Measurements from ENCODE around the gene CD52.

CD52 gene

DNA sequence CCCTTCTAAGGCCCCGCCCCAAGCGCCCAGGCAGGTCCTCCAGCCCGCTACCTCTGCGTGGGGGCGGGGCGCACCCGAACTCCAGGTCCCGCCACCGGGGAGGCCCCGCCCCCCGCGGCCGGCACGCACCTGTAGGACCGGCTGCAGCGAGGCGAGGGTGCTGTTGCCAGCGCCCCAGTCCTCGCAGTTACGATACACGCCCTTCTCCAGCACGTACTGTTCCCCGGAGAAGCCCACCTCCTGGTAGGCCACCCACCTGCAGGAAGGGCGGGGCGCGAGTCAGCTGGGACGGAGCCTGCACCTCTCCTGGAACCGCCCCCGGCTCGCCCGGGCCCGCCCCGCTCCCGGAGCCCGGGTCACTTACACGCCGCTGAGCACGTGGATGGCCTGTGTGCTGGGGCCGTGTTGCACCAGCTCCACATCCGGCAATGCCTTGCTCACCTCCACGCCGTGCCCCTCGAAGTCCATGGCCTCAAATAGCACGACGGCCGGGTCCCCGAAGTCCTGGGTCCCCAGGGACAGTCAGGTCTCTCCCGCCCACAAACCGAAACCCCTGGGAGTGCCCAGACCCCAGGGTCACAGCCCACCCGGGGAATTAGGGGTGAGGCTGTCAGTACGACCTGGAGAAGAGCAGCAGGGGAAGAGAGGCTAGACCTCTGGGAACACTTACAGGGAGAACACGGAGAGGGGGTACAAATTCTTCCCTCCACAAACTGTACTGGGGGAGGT lies 18.9 kb downstream of the CD52 start:
- Histone ChIP-seq H3K4me1 (ENCODE audit: control insufficient read depth, insufficient read depth, low read length, unreplicated experiment) (peaks cover 2% of the 10 kb centered on the region), H3K27ac (ENCODE audit: low read depth, low read length) (no peak overlapping the region), H3K4me3 (ENCODE audit: low read depth, low read length) (peak overlapping the region; percentile 79), H3K27me3 (ENCODE audit: insufficient read depth, low read length) (no peaks in the 10 kb centered on the region), H2AFZ (ENCODE audit: low read length, unreplicated experiment) (no peak overlapping the region), H3K79me2 (ENCODE audit: control insufficient read depth, insufficient read depth, low read length, unreplicated experiment) (no peaks in the 10 kb centered on the region), H3K36me3 (ENCODE audit: insufficient read depth, low read length) (no peaks in the 10 kb centered on the region)

DNA sequence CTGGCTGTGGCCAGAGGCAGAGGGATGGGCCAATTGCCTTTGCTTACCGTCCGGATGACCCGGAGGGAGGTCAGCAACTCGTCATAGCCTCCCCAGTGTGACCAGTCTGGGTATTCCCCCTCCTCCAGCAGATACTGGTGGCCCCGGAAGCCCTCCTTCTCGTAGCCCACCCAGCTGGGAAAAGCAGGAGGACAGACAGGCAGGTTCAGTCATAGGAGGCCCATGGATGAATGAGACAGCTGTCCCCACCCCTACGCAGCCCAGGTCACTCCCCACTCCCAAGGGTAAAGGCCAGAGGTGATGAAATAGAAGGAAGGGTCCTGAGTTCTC lies 19.4 kb downstream of the CD52 start:
- no peak overlapping the region for H3K4me3 ChIP-seq (ENCODE audit: low read depth, low read length)
- no peak overlapping the region for H3K27ac ChIP-seq (ENCODE audit: low read depth, low read length)
- H2AFZ ChIP-seq (ENCODE audit: low read length, unreplicated experiment), result no peak overlapping the region
- H3K27me3 ChIP-seq (ENCODE audit: insufficient read depth, low read length), result no peaks in the 10 kb centered on the region
- H3K79me2 ChIP-seq (ENCODE audit: control insufficient read depth, insufficient read depth, low read length, unreplicated experiment), result no peaks in the 10 kb centered on the region
- no peaks in the 10 kb centered on the region for H3K4me1 ChIP-seq (ENCODE audit: control insufficient read depth, insufficient read depth, low read length, unreplicated experiment)
- no peaks in the 10 kb centered on the region for H3K36me3 ChIP-seq (ENCODE audit: insufficient read depth, low read length)

DNA sequence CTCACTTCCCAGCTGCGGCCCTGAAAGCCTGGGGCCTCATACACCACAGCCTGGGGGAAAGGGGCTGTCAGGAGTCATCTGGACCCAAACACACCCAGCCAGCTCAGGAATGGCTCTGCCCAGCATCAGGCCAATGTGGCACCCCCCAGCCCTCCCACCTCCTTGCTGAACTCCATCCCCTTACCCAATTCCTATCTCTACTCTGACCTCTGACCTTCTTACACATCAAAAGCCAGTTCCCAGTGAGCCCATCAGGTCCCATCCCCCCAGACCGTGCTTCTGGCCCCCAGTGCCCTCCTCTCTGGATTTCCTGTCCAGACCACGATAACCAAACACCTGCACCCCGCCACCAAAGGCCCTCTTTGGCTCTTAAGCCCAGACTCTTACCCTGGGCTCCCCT lies 19.9 kb downstream of the CD52 start:
- Histone ChIP-seq H3K27me3 (ENCODE audit: insufficient read depth, low read length) (no peaks in the 10 kb centered on the region), H2AFZ (ENCODE audit: low read length, unreplicated experiment) (no peak overlapping the region), H3K79me2 (ENCODE audit: control insufficient read depth, insufficient read depth, low read length, unreplicated experiment) (no peaks in the 10 kb centered on the region), H3K4me3 (ENCODE audit: low read depth, low read length) (no peak overlapping the region), H3K36me3 (ENCODE audit: insufficient read depth, low read length) (no peaks in the 10 kb centered on the region), H3K27ac (ENCODE audit: low read depth, low read length) (no peak overlapping the region), H3K4me1 (ENCODE audit: control insufficient read depth, insufficient read depth, low read length, unreplicated experiment) (no peaks in the 10 kb centered on the region)

DNA sequence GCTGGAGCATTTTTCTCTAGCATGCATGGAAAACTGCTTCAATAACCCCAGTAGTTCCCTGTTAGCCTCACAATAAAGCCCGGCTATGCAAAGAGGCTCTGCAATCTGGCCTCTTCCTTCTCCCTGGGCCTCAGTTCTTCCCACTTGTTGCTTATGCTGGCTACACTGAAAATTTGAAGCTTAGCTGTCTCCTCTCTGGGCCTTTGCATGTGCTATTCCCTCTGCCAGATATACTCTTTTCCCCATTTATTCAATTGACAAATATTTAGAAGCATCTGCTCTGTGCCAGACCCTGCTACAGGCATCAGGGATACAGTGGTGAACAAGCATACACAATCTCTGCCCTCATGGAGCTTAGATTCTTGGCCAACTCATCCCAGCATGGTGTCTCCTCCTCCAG lies 20.9 kb downstream of the CD52 start:
- Histone ChIP-seq H3K27me3 (ENCODE audit: insufficient read depth, low read length) (no peaks in the 10 kb centered on the region), H3K4me3 (ENCODE audit: low read depth, low read length) (no peak overlapping the region), H3K36me3 (ENCODE audit: insufficient read depth, low read length) (no peaks in the 10 kb centered on the region), H3K27ac (ENCODE audit: low read depth, low read length) (no peak overlapping the region), H3K79me2 (ENCODE audit: control insufficient read depth, insufficient read depth, low read length, unreplicated experiment) (no peaks in the 10 kb centered on the region), H3K4me1 (ENCODE audit: control insufficient read depth, insufficient read depth, low read length, unreplicated experiment) (no peaks in the 10 kb centered on the region), H2AFZ (ENCODE audit: low read length, unreplicated experiment) (no peak overlapping the region)

DNA sequence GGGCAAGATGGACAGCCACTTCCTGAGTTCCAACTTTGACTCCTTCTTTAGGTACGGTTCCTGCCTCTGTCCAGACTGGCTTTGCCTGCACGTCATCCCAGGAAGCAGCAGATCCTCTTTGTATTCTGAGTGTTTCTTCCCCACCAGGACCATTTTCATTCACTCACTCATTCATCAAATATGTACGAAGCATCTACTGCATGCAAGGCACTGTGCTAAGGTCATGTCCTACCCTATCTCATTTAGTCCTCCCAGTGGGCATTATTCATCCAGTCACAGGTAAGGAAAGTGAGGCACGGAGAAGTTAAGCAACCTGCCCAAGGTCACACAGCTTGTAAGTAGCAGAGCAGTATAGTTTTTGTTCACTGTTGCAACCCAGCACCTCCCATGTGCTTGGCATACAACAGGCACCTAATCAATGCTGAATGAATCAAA lies 22.3 kb downstream of the CD52 start:
- no peak overlapping the region for H2AFZ ChIP-seq (ENCODE audit: low read length, unreplicated experiment)
- no peaks in the 10 kb centered on the region for H3K79me2 ChIP-seq (ENCODE audit: control insufficient read depth, insufficient read depth, low read length, unreplicated experiment)
- no peak overlapping the region for H3K27ac ChIP-seq (ENCODE audit: low read depth, low read length)
- H3K36me3 ChIP-seq (ENCODE audit: insufficient read depth, low read length), result no peaks in the 10 kb centered on the region
- no peaks in the 10 kb centered on the region for H3K27me3 ChIP-seq (ENCODE audit: insufficient read depth, low read length)
- no peak overlapping the region for H3K4me3 ChIP-seq (ENCODE audit: low read depth, low read length)
- H3K4me1 ChIP-seq (ENCODE audit: control insufficient read depth, insufficient read depth, low read length, unreplicated experiment), result no peaks in the 10 kb centered on the region

DNA sequence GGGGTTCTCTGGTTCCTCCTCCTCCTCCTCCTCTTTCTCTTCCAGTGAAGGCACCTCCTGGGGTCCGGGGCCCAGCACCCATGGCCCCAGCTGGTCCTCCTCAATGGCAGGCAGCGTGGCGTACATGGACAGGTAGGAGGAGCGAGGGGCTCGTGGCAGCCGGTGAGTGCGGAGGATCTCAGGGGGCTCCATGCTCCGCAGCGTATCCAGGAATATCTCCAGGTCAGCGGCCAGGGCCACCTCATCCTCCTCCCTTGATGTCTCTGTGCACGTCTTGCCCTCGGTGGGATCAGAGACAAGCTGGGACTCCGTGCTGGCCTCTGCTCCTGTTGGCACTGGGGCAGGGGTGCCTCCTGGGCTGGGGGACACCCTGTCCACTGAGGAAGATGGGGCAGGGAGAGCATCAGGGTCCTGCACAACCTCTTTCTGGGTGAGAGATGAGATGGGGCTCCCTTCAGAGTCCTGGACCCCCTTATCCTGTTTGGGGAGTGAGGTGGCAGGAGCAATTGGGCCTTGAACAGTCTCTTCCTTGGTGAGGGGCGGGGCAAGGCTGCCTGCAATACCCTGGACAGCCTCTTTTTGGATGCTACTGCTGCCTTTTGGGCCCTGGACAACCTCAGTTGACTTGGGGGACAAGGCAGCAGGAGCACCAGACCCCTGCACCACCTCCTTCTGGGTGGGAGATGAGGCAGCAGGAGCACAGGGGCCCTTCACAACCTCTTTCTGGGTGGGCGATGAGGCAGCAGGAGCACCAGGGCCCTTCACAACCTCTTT lies 26.6 kb downstream of the CD52 start:
- no peaks in the 10 kb centered on the region for H3K79me2 ChIP-seq (ENCODE audit: control insufficient read depth, insufficient read depth, low read length, unreplicated experiment)
- no peak overlapping the region for H3K4me3 ChIP-seq (ENCODE audit: low read depth, low read length)
- no peaks in the 10 kb centered on the region for H3K36me3 ChIP-seq (ENCODE audit: insufficient read depth, low read length)
- no peak overlapping the region for H3K27ac ChIP-seq (ENCODE audit: low read depth, low read length)
- H3K4me1 ChIP-seq (ENCODE audit: control insufficient read depth, insufficient read depth, low read length, unreplicated experiment), result no peaks in the 10 kb centered on the region
- H2AFZ ChIP-seq (ENCODE audit: low read length, unreplicated experiment), result no peak overlapping the region
- H3K27me3 ChIP-seq (ENCODE audit: insufficient read depth, low read length), result no peaks in the 10 kb centered on the region

DNA sequence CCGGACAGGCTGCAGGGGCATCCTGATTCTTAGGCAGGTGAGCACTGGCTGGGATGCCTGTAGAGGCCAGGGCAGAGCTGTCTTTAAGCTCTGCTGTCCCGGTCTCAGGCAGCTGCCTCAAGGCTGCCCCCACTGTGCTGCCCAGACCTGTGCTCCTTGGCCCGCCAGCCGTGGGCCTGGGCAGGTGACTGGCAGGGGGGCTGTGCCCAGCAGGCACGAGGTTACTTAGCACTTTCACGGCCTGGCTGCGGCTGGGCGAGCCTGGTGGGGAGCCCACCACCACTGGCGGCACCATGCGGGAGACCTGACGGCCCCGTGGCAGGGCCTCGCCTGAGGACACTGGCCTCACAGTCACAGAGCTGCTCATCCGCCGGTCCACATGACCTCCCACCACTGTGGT lies 28.0 kb downstream of the CD52 start:
- no peak overlapping the region for H2AFZ ChIP-seq (ENCODE audit: low read length, unreplicated experiment)
- H3K4me1 ChIP-seq (ENCODE audit: control insufficient read depth, insufficient read depth, low read length, unreplicated experiment), result peaks cover 4% of the 10 kb centered on the region
- no peaks in the 10 kb centered on the region for H3K36me3 ChIP-seq (ENCODE audit: insufficient read depth, low read length)
- no peaks in the 10 kb centered on the region for H3K79me2 ChIP-seq (ENCODE audit: control insufficient read depth, insufficient read depth, low read length, unreplicated experiment)
- no peak overlapping the region for H3K27ac ChIP-seq (ENCODE audit: low read depth, low read length)
- no peak overlapping the region for H3K4me3 ChIP-seq (ENCODE audit: low read depth, low read length)
- no peaks in the 10 kb centered on the region for H3K27me3 ChIP-seq (ENCODE audit: insufficient read depth, low read length)

DNA sequence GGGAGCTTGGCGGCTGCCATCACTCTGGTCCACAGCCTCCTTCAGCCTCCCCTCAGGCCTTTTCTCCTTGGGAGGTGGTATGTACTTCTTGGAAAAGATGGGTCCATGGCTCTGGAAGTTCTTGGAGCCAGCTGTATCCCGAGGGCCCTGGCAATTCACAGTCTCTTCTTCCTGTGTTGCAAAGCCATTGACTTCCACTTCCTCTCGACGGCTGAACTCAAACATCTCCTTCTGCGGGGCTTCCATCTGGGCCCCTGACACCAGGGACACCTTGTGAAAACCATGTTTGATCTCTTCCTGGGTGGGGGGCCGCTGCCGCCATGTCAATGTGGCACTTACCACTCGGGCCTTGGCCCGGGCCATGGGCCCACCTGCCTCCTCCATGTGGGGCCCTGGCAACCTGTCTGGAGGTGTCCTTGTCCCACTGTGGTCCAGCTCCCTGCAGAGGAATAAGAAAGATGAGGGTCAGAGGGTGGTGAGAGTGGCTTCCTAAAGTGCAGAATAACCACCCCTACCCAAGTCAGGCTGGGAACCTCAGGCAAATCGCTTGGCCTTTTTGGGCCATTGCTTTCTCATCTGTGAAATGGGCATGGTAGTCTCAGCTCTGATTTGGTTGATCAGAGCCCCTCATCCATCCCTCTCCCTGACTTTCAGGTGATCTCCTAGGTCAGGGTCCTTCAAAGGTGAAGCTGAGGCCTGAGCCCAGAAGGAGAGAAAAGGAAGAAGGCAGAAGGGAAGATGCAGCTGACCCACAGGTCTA lies 28.7 kb downstream of the CD52 start:
- H2AFZ ChIP-seq (ENCODE audit: low read length, unreplicated experiment), result no peak overlapping the region

DNA sequence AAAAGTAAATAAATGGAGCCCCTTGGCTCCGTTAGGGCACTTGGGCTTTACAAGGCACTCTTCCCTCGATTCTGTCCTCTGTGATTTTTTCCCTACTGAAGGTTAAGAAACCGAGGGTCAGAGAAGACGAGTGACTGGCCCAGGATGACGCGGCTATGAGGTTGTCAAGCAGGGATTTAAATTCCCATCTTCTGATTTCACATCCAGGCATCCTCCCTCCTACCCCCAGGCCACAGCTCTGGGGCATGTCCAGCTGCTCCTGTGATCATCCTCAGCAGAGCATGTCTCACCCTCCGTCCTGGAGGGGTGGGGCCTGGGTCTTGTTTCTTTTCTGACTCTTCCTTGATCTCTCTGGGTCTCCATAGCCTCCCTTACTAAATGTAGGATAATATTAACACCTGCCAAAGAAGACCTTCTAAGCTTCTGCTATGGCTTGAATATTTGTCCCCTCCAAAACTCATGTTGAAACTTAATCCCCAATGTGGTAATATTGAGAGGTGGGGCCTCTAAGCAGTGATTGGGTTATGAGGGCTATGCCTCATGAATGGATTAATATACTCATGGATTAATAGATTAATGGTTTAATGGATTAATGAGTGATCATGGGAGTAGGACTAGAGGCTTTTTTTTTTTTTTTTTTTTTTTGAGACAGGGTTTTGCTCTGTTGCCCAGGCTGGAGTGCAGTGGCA lies 31.6 kb downstream of the CD52 start:
- Histone ChIP-seq H3K79me2 (ENCODE audit: control insufficient read depth, insufficient read depth, low read length, unreplicated experiment) (no peaks in the 10 kb centered on the region), H2AFZ (ENCODE audit: low read length, unreplicated experiment) (no peak overlapping the region), H3K36me3 (ENCODE audit: insufficient read depth, low read length) (no peaks in the 10 kb centered on the region), H3K27me3 (ENCODE audit: insufficient read depth, low read length) (no peaks in the 10 kb centered on the region), H3K27ac (ENCODE audit: low read depth, low read length) (no peak overlapping the region), H3K4me1 (ENCODE audit: control insufficient read depth, insufficient read depth, low read length, unreplicated experiment) (peaks cover 20% of the 10 kb centered on the region), H3K4me3 (ENCODE audit: low read depth, low read length) (no peak overlapping the region)

More for the DNA sequence above, 28.7 kb downstream of the CD52 start:
- Histone ChIP-seq H3K27me3 (ENCODE audit: insufficient read depth, low read length) (no peaks in the 10 kb centered on the region), H3K4me3 (ENCODE audit: low read depth, low read length) (no peak overlapping the region), H3K79me2 (ENCODE audit: control insufficient read depth, insufficient read depth, low read length, unreplicated experiment) (no peaks in the 10 kb centered on the region), H3K36me3 (ENCODE audit: insufficient read depth, low read length) (no peaks in the 10 kb centered on the region), H3K27ac (ENCODE audit: low read depth, low read length) (no peak overlapping the region), H3K4me1 (ENCODE audit: control insufficient read depth, insufficient read depth, low read length, unreplicated experiment) (peaks cover 11% of the 10 kb centered on the region)

DNA sequence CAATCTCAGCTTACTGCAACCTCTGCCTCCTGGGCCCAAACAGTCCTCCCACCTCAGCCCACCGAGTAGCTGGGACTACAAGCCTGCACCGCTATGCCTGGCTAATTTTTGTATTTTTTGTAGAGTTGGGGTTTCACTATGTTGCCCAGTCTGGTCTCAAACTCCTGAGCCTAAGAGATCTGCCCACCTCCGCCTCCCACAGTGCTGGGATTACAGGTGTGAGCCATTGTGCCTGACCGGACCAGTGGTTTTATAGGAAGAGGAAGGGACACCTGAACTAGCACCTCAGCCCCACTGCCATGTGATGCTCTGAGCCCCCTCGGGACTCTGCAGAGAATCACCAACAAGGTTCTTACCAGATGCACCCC lies 32.1 kb downstream of the CD52 start:
- H3K36me3 ChIP-seq (ENCODE audit: insufficient read depth, low read length), result no peaks in the 10 kb centered on the region
- H3K27me3 ChIP-seq (ENCODE audit: insufficient read depth, low read length), result no peaks in the 10 kb centered on the region
- H3K4me1 ChIP-seq (ENCODE audit: control insufficient read depth, insufficient read depth, low read length, unreplicated experiment), result peaks cover 20% of the 10 kb centered on the region
- no peak overlapping the region for H3K4me3 ChIP-seq (ENCODE audit: low read depth, low read length)
- no peak overlapping the region for H3K27ac ChIP-seq (ENCODE audit: low read depth, low read length)
- H3K79me2 ChIP-seq (ENCODE audit: control insufficient read depth, insufficient read depth, low read length, unreplicated experiment), result no peaks in the 10 kb centered on the region
- no peak overlapping the region for H2AFZ ChIP-seq (ENCODE audit: low read length, unreplicated experiment)

All from ACC112 (cell line).